Measurements from ENCODE around the gene ZNF385B.

DNA sequence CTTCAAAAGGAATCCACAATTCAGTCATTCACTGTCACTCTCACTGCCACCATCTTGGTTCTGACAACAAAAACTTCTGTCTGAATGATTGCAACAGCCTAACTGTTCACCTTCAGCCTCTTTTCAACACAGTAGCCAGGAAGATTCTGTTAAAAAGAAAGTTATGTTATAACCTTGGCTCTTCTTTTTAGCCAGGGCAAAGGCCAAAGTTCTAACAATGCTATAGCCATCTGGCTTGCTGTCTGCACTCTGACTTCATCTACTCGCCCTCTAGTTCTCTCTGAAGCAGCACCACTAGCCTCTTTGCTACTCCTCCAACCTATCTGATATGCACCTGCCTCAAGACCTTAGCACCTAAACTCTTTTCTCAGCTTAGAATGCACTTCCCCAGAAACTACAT lies 158.5 kb downstream of the ZNF385B start:
- TF ChIP-seq, protein P1, sequence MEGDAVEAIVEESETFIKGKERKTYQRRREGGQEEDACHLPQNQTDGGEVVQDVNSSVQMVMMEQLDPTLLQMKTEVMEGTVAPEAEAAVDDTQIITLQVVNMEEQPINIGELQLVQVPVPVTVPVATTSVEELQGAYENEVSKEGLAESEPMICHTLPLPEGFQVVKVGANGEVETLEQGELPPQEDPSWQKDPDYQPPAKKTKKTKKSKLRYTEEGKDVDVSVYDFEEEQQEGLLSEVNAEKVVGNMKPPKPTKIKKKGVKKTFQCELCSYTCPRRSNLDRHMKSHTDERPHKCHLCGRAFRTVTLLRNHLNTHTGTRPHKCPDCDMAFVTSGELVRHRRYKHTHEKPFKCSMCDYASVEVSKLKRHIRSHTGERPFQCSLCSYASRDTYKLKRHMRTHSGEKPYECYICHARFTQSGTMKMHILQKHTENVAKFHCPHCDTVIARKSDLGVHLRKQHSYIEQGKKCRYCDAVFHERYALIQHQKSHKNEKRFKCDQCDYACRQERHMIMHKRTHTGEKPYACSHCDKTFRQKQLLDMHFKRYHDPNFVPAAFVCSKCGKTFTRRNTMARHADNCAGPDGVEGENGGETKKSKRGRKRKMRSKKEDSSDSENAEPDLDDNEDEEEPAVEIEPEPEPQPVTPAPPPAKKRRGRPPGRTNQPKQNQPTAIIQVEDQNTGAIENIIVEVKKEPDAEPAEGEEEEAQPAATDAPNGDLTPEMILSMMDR (IDR thresholded peaks at IDR 0.05), result no peak
- no peak for TF ChIP-seq POLR2A (IDR thresholded peaks at IDR 0.05)

Data from uterus (tissue), 2 donors.